Stimulated activated CD4-positive, alpha-beta T cell treated with anti-CD3 and anti-CD28 coated beads, Interleukin-2, amount 100 ng/mL, for 4 hours (primary cell): ENCODE measurements around the gene PRDM16.

Experiments used
- DNase-seq: peaks from one replicate; pipeline ENCODE4 v3.0.0-alpha.2; 2020; ENCODE audit warnings: low read depth

PRDM16 gene

DNA sequence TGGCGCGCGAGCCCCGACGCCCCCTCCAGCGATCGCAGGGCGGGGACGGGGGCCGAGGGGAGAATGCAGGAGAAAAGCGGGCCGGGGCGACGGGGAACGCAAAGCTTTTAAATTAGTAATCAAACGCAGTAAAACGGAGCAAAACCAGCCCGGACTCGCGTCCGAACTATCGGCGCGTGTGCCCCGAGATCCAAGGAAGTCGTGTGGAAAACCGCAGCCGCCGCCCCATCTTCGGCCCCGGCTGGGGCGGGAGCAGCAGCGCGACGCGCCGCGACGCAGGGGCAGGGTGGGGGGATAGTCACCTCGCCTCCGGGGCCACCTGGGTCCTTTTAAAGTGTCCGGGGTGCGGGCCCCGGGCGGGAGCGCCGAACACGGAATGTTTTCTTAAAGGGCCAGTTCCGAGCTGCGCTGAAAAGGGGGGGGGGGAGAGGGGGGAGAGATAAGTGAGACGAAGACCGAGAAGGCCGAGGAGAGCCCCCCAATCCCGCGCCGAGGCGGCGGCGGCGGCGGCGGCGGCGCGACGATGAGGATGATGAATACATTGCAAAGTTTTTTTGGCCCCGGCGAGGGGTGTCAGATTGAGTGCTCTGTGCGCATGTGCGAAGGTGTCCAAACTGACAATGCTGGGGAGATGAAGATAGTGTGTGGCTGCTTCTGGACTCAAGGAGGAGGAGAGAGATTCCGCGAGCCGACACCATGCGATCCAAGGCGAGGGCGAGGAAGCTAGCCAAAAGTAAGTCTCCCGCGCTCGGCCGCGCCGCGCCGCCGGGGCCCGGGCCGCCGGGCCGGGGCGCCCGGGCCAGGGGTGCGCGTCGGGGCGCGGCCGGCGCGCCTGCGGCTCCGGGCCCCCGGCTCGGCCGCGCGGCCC lies at the start of gene PRDM16:
Gene PRDM16 (plus strand): TSS at position 640 of the 868 bp plus-strand sequence. CDS start 57 bp downstream, at position 697.
- no peak for DNase-seq

DNA sequence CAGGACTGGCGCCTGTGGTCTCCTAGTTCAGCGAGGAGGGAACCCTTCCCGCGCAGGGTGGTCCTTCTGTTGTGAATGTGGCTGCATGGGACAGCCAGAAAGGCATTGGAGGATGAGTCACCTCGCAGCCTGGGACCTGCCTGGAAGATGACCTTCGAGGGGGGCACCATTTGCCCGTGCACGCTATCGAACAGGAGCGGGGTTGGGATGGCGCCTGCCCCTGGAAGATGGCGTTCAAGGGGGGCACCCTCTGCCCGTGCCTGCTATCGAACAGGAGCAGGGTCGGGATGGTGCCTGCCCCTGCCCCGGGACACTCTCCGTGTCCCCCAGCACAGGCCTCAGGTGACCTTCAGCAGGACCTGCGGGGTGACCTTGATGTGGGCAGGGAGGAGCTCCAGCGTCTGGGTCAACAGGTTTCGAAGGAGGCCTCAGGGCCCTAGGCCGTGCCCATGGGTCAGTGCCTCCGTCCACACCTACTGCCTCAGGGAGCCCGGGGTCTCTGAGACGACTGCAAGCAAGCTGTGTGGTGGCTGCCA lies 49.4 kb upstream of the PRDM16 start:
- DNase-seq, result no peak

DNA sequence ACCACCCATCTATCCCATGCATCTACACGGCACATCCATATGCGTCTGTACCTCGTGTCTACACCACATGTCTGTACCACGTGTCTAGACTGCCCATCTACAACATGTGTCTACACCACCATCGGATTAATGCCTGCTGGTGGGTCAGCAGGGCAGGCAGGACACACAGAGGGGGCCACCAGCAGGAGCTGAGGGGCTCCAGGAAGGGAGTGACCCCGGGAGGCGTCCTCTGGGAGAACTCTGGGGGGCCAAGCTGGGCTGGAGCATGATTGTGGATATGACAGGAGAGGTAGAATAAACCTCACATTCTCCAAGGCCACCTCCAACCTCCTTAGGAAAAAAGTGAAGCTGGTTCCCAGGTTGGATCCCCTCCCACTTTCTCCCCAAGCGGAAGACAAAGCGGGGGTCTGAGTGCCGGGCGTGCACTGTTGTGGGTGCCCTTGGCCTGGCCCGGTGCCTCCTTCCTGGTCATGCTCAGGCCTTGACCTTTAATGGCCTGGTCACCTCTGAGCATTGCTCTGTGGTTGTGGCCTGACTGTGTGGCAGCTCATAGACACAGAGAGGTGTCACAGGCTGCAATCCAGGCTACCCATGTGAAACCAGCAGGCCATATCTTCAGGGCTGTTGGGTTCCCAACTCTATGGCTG lies 48.6 kb upstream of the PRDM16 start:
- no peak for DNase-seq

DNA sequence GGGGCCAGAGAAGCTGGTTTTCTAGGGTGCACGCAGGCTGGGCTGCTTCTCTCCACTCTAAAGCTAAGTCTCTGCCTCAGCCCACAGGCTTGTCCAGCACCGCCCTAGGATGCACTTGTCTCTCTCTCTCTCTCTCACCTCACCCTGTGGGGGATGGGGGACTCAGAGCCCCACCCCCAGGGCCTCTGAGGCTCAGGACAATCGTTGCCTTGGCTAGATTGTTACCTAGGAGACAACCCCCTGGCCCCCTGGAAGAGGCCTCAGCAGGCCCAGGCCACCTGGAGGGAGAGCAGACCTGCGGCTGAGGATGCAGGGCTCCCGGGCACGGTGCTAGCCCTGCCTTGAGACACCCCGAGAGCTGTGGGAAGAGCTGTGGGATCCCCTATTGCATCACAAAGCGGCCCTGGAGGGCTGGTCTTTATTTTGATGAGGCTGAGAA lies 47.8 kb upstream of the PRDM16 start, which contains the start of gene ACTRT2:
Gene ACTRT2 (plus strand): TSS at position 235 of the 439 bp plus-strand sequence. CDS start 220 bp downstream, outside the sequence.
- DNase-seq, result no peak

DNA sequence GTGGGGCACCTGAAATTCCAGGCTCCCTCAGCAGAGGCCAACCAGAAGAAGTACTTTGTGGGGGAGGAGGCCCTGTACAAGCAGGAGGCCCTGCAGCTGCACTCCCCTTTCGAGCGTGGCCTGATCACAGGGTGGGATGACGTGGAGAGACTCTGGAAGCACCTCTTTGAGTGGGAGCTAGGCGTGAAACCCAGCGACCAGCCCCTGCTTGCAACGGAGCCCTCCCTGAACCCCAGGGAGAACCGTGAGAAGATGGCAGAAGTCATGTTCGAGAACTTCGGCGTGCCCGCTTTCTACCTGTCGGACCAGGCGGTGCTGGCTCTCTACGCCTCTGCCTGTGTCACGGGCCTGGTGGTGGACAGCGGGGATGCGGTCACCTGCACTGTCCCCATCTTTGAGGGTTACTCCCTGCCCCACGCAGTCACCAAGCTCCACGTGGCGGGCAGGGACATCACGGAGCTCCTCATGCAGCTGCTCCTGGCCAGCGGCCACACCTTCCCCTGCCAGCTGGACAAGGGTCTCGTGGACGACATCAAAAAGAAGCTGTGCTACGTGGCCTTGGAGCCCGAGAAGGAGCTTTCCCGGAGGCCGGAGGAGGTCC lies 47.1 kb upstream of the PRDM16 start:
- DNase-seq, result no peak

DNA sequence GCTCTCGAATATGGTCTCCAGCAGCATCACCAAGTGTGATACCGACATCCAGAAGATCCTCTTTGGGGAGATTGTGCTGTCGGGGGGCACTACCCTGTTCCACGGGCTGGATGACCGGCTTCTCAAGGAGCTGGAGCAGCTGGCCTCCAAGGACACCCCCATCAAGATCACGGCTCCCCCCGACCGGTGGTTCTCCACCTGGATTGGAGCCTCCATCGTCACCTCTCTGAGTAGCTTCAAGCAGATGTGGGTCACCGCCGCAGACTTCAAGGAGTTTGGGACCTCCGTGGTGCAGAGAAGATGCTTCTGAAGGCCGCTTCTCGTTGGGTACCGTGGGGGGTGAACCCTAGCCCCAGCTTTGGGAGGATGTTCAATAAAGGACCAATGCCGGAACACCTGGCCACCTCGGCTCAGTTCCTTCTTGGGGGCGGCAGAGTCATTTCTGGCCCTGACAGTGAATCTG lies 46.5 kb upstream of the PRDM16 start:
- DNase-seq, result no peak

DNA sequence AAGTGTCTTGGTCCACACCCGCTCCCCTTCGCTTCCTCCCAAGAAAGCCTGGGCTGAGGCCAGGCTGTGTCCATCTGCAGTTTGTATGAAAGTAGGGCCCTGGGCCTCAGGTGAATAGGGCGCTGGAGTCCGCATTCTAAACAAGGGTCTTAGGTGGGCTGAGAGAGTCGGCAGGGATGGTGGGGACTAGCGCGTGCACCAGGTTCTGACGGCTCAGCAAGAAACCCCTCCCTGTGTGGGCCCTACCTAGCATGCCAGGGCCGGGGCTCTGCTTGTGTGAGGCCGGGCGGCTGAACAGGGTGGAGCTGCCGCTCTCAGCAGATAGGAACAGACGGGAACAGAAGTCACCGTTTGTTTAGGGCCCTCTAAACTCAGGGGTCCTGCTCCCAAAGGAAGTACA lies 46.0 kb upstream of the PRDM16 start:
- no peak for DNase-seq

DNA sequence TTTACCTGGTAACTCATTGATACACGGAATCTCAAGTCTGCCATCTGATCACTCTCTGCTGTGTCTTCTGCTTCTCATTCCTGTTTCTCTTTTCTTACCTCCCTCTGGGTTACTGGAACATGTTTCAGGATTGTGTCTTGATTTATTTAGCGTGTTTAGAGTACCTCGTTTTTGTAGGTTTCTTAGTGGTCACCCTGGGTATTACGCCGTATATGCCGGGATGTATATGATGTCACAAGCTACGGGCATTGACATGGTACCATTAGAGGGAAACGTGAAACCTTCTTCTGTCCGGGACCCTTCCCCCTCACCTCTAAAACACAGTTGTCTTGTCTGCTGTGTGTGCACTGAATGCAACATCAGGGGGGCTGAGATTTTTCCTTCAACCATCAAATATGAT lies 45.0 kb upstream of the PRDM16 start:
- no peak for DNase-seq

DNA sequence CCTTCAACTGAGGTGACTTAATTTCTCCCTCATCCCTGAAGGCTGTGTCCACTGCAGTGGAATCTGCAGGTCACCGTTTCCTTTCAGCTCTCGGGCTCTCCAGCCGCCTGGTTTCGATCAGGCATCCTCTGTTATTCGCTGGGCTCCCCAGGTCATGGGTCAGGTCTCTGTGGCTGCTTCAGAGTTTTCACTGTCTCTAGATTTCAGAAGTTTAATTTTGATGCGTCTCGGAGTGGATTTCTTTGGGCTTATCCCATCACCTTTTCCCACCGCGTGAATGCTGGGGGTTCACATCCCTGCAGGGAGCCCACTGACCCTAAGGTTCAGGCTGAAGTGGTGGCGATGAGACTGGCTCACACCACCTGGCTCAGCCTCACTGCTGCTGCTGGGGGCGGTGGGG lies 44.4 kb upstream of the PRDM16 start:
- no peak for DNase-seq

DNA sequence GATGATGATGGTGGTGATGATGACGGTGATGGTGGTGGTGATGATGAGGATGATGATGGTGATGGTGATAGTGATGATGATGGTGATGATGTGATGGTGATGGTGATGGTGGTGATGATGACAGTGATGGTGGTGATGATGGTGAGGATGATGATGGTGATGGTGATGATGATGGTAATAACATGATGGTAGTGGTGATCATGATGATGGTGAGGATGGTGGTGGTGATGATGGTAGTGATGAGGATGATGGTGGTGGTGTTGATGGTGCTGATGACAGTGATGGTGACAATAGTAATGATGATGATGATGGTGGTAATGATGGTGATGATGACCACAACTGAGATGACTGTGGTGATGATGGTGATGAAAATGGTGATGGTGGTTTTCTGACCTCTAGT lies 42.9 kb upstream of the PRDM16 start:
- DNase-seq, result no peak

DNA sequence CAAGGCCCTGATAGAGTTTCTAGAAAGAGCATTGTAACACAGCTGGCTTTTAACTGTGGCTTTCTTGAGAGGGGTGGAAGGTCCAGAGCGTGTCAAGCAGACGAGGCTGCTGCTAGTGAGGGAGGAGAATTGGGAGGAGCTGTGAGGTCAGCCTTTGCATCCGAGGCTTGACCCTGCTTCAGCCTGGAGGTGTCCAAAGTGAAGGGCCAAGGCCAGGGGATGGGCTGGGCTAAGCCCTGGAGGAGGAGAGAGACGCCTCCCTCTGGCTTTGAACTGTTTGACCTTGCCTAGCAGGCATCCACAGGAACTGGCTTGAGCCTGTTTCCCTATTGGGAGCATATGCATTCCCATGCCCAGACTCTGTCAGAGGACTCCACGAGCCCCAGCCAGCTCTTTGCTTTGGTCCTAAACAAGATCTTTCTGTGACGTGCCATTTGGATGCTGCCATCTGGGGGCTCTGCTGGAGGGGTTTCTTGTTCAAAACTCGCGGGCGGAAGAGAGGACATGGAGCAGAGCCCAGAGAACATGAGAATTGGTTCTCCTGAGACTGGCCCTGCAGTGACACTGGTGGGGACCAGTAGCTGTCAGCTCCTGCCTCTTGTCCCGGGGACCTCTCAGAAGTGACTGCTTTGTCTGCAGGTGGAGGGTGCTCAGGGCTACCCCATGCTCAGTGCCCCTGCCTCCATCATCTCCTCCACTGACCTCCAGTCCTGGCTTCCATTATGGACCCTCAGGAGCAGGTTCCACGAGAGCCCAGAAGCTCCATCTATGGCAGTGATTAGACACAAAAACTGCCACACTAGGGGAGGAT lies 42.2 kb upstream of the PRDM16 start:
- DNase-seq, result no peak

DNA sequence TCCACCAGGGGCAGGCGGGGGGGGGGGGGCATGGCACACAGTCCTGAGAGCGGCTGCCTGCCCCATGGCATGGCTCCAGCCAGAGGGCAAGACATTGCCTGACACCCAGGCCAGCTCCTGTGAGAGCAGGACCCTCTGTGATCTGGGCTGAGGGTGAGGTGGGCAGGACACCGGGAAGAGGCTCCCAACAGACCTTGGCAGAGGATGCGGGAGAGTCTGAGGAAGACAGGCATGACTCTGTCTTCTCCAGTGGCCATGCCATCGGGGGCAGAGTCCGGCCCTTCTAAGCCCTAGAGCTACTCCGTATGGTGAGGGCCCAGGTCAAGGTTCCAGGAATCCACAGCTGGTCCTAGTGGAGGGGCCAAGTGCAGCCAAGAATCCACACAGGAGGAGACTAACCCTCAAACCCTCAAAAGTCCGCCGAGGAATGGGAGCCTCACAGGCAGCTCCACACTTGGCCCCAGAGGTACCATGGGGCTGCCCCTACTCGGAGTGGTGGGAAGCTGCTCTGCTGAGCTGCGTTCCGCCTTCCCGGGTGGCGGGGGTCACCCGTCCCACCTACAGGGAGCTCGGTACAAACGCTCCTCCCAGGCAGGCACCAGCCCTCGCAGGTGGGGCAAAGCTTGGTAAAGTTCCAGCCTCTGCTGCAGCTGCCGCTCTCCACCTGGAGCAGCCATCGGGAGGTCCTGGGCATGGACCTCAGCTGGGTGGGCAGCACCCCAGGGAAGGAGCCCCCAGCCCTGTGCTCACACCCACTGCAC lies 41.2 kb upstream of the PRDM16 start:
- DNase-seq, result no peak

DNA sequence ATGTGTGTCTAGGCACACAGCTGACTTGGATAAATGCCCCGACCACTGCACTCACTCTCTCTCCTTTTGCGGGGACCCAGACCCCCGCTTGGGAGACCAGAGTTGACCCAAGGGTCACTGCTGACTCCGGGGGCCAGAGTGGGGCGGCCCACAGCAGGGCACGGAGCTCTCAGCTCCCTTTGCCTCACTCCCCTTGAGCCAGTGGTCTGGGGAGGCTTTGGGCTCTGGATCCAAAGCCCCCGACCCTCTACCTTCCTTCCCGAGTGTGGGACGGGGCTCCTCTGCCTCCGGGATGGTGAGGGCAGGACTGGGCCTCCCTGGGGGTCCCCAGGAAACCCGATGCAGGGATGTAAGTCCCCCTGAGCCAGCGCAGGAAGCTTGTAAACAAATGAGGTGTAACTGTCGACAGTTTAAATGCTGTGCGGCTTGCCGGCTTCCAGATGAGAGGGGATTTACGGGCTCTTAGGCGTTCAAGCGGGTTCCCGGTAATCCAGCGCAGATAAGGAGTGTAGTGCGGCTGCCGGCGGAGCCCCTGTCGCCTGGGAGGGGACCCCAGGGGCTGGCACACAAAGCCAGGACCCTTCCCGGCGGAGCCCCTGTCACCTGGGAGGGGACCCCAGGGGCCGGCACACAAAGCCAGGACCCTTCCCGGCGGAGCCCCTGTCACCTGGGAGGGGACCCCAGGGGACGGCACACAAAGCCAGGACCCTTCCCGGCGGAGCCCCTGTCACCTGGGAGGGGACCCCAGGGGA lies 40.3 kb upstream of the PRDM16 start:
- no peak for DNase-seq

DNA sequence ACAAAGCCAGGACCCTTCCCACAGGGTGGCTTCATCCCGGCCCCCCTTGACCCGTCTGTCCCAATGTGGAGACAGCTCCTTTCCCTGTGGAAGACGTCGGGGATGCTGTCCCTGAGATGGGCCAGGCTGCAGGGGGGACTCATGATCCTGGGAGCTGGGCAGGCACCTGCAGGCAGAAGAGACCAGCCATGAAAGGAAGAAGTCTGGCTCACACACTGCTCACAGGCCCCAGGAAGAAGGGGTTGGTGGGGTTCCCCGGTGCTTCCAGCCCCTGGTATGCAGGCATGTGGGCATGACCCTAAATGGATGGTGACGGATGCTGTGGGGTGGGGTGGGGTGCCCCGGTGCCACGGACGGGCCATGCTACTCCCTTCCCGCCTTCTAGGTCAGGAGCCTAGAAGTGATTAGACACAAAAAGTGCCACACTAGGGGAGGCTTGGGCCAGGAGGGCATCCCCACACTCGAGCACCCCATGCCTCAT lies 39.5 kb upstream of the PRDM16 start:
- DNase-seq, result no peak

DNA sequence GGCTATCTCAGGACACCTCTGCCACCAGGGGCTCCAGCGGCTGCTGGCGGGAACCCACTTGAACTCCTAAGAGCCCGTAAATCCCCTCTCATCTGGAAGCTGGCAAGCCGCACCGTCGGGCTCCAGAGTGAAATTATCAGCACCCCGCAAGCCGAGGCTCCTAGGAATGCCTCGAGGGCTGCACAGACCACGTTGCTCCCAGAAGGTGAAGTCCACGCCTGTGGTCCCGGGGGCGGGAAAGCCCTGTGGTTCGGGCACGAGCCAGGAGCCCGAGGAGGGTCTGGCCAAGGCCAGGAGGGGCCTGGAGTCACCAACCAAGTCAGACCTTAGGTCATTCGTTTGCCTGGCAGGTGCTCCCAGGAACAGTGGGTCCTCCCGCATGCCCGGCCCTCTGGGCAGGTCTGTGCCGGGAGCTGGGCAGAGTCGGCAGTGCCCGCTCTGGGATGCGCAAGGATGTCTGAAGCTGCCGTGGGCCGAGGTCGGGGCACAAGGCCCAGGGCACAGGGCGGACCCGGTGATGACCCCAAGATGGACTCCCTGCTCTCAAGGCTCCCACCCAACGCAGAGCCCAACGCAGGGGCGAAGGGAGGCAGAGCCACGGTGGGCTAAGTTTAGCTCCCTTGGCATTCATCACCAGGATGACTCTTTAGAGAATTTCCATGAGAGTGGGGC lies 38.9 kb upstream of the PRDM16 start:
- no peak for DNase-seq

DNA sequence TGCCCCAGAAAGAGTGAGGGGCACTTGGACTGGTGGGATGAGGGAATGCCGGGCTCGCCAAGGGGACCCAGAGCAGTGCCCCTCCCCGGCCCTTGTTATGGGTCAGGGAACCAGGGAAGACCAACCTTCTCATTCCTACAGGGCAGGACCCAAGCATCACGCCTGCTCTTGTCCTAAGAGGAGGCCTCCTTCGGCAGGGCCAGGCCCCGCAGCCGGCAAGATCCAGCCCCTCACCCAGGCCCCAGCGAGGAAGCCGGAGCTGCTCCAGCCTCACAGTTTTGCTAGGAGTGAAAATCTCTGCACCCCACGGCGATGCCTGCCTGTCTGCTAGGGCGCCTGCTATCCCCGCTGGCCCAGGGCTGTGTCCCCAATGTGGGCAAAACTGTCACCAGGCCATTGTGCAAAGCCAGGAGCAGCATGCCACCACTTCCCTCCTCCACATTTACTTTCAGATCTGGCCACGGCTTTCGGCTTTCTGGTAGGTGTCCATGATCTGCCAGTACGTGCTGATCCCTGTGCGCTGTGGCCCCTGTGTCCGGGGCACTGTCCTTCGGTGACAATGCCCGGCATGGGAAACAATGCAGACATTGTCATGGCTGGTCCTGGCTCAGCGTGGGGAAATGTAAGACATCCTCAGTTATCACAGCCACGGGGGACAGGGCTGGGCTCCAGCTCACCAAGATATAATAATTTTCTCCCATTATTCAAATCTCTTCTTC lies 38.2 kb upstream of the PRDM16 start:
- no peak for DNase-seq

DNA sequence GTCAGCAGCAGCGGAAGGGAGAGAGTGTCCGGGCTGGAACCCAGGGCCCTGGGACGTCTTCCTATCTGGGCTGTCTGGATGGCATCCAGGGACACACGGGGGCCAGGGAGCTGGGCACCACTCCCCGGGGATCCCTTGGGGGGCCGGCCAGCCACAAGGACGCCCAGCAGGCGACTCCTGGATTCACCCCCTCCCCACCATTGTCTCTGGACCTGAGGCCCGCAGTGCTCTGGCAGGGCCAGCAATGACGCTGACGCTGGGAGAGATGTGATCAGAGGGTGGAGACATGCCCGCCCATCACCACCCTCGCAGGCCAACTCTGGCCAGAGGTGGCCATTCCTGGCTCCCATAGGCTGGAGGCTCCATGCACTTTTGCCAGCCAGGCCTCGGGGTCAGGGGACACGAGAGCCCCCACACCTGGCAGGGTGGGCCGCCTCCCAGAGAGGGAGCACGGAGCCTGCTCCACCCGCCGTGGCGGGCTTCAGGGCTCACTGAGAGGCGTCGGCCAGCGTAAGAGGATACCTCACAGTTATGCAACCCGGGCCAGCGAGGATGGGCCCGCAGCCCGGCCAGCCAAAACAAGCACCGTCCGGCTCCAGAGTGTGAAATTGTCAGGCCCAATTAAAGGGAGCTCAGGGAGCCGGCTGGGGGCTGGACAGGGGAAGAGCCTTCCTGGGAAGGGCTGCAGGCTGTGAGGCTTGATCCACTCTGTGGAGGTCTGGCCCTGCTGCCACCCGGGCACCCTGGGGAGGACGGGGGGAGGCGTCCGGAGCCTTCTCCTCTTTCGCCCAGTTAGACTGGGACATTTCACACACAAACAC lies 37.4 kb upstream of the PRDM16 start:
- DNase-seq, result no peak
